AG20443 (cell line): ENCODE data around the gene SLFN14.
"Not testable (repeated sequence)": the region's sequence is repeated elsewhere in the genome, so short reads cannot be mapped to it uniquely, and the experiment has no call there.

Experiments
- DNase-seq: peaks from one replicate; pipeline ENCODE4 v3.0.0; 2012; ENCODE audit warnings: low spot score, mixed read lengths

The SLFN14 gene

GRCh38 chr17:35560703-35561102, at the start of gene SLFN14:
Gene SLFN14 (minus strand): TSS chr17:35560819. CDS start chr17:35558062, 2,757 bp downstream.
- DNase-seq, result no peak

GRCh38 chr17:35609831-35610230, 49.2 kb upstream of the SLFN14 start:
- no peak for DNase-seq

GRCh38 chr17:35607239-35607847, 46.7 kb upstream of the SLFN14 start:
- DNase-seq, result no peak

- peak; percentile 84 for DNase-seq
These were observed 45.1 kb upstream of the SLFN14 start for GRCh38 chr17:35605678-35606077.

- no peak for DNase-seq
These were observed 43.1 kb upstream of the SLFN14 start for GRCh38 chr17:35603674-35604073.

DNA sequence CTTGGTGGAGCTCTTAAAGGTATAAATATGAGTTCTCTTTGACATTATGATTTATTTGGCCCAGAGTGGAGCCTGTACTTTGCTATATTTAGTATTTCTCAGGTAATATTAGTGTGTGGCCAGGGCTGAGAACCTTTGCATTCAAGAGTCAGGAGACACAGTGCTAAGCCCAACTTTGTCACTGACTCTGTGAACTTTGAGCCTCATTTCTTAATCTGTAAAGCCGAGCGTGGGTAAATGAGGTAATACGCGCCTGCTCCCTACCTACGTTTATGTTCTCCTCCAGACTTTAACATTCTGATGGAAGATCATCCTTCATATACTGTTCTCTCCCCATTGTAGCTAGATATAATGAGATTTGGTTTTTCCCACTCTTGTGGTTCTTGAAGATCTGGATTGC, 37.0 kb upstream of the SLFN14 start:
- DNase-seq, result no peak

DNA sequence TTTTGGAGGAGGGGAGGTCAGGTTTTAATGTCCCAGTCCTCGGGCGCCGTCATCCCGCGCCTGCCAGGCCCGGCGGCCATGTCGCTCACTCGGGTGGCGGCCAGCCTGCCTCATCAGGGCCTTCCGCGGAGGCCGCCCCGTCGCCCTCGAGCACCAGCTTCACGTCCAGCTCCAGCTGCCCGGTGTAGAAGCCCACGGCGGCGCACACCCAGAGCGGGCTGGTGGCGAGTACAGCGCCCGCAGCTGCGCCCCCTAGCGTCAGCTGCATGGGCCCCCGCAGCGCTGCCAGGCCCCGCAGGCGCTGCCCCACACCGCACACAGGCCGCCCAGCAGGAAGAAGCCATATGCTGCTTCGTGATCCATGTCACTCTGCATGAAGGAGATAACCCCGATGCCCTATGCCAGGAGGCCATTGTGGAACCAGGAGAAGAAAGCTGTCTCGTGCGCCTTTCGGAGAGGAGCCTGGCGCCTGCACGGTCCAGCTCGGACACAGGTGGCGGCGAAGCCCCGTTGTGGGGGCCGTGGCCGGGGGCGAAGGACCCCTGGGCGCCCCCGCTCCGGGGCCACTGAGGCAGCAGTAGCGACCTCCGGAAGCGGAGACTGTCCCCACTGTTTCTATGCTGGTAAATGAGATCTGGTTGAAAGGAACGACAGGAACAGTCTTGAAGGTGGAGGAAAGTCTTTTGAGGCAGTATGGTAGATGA, 36.1 kb upstream of the SLFN14 start:
- DNase-seq, result no peak

GRCh38 chr17:35596072-35596471, 35.5 kb upstream of the SLFN14 start:
- DNase-seq, result no peak

DNA sequence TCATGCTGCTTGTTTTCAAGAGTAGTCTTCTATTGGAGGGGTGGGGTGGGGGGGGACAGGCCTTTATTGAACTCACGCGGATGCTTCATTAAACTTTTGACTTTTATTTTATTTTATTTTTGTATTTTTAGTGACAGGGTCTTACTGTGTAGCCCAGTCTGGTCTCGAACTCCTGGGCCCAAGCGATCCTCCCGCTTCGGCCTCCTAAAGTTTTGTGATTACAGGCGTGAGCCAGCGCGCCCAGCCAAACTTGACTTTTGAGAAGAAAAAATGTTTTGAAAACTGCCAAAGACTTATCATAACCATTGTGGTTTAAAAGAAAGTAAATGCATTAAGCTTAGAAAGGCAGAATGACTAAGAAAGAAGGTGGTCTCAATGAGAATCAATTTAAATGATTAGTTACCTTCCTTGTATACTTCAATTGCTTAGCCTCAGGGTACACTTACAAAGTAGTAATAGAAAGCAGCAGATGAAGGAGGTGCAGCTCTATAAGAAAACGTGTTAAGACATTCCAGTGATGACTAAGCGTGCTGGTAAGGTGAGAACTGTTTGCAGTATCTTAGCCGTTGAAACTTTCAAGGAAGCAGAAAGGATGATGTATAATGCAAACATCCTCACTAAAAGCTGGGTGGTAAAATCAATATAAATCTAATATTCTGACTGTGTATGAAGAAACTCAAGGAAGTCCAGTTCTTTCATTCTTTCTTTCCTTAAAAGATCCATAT, 27.7 kb upstream of the SLFN14 start:
- DNase-seq, result no peak

GRCh38 chr17:35587074-35587961, 26.7 kb upstream of the SLFN14 start, which contains the start of gene AP2B1:
Gene AP2B1 (plus strand): TSS chr17:35587322. CDS start chr17:35594031, 6,709 bp downstream.
- peak; percentile 94 for DNase-seq

DNA sequence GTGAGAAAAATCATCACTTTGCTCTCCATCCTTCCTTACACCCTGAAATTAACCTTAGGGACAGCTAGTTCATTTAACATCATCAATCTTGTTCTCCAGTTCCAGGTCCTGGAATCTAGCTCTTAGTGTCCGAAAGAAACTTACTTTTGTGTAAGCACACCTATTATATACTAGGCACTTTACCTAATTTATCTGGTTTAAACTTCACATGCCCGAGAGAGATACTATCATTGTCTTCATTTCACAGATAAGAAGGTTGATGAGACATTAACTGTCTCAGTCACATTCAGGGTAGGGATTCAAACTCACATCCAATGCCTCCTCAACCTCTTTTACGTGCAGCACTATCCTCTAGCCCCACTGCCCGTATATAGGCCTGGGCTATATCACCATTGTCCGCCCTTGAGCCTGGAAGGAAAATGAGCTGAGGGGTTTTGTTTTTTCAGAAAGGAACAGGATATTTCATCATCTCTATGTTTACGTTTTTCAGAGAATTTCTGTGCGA, 26.0 kb upstream of the SLFN14 start:
- no peak for DNase-seq

DNA sequence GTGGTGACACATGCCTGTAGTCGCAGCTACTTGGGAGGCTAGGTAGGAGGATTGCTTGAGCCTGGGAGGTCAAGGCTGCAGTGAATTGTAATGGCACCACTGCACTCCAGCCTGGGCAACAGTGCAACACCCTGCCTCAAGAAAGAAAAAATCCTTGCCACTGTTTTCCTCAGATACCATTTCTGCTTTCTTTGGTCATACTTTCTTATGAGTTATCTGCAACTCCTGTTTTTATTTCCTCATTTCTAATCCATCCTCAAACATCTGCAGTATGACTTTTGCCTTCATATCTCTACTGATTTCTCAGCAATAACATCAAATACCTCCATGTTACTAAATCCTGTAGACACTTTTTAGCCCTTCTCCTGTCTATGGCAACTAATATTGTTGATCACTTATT, 23.4 kb upstream of the SLFN14 start:
- no peak for DNase-seq

GRCh38 chr17:35578929-35579432, 18.4 kb upstream of the SLFN14 start:
- no peak for DNase-seq

- peak; percentile 90 for DNase-seq
These were observed 17.7 kb upstream of the SLFN14 start, which contains the start of gene PEX12 for GRCh38 chr17:35578197-35578928. Gene PEX12 (minus strand): TSS chr17:35578571. CDS start chr17:35578021, 550 bp downstream.

- peak; percentile 27 for DNase-seq
These were observed 17.2 kb upstream of the SLFN14 start for GRCh38 chr17:35577830-35578196.

- DNase-seq, result no peak
These were observed 15.1 kb upstream of the SLFN14 start for GRCh38 chr17:35575759-35576158.

GRCh38 chr17:35569405-35569804, 8.8 kb upstream of the SLFN14 start:
- no peak for DNase-seq

- DNase-seq, result peak; percentile 61
These were observed 7.9 kb upstream of the SLFN14 start for GRCh38 chr17:35568561-35568960.

DNA sequence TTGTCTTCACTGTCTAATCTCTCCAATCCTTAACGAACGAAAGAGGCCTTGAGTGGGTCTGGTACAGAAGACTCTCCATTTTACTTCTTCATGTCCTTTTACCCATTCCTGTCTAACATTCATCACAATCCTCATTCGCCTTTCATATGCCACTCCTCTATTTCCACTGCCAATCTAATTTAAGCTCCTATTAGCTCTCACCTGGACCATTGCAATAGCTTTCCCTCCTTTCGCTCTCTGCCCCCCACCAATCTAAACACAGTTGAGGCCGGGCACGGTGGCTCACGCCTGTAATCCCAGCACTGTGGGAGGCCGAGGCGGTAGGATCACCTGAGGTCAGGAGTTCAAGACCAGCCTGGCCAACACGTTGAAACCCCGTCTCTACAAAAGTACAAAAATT, 6.3 kb upstream of the SLFN14 start:
- DNase-seq, result no peak

- DNase-seq, result not testable (repeated sequence)
These were observed 2.6 kb upstream of the SLFN14 start for GRCh38 chr17:35563181-35563580.
